Stimulated activated CD8-positive, alpha-beta memory T cell treated with anti-CD3 and anti-CD28 coated beads, Interleukin-7, amount 100 ng/mL, for 1 hour (primary cell): ENCODE data around the gene WDR6.

Source experiments
- DNase-seq, 2 donors: peaks; one replicate each; pipeline ENCODE4 v3.0.0-alpha.2; 2020; ENCODE audit warnings: low read depth in 2 of 2

The WDR6 gene

DNA sequence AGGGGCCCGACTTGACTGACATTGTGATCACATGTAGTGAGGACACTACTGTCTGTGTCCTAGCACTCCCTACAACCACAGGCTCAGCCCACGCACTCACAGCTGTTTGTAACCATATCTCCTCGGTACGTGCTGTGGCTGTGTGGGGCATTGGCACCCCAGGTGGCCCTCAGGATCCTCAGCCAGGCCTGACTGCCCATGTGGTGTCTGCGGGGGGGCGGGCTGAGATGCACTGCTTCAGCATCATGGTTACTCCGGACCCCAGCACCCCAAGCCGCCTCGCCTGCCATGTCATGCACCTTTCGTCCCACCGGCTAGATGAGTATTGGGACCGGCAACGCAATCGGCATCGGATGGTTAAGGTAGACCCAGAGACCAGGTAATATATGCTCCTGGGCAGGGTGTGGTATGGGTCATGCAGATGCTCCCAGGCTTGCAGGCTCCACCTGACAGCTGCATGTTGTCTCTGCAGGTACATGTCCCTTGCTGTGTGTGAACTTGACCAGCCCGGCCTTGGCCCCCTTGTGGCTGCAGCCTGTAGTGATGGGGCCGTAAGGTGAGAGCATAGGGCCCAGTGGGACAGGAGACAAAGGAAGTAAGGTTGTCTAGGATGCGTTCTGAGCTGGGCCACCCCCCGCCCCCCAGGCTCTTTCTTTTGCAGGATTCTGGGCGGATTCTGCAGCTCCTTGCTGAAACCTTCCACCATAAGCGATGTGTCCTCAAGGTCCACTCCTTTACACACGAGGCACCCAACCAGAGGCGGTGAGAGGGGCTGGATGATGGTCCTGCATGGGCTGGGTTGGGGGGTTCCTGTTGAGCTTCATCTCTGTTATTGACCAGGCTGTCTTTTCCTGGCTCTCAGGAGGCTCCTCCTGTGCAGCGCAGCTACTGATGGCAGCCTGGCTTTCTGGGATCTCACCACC is 6.8 kb downstream of the WDR6 start:
- peak in 1 of 2 donors; percentile 27 for DNase-seq

DNA sequence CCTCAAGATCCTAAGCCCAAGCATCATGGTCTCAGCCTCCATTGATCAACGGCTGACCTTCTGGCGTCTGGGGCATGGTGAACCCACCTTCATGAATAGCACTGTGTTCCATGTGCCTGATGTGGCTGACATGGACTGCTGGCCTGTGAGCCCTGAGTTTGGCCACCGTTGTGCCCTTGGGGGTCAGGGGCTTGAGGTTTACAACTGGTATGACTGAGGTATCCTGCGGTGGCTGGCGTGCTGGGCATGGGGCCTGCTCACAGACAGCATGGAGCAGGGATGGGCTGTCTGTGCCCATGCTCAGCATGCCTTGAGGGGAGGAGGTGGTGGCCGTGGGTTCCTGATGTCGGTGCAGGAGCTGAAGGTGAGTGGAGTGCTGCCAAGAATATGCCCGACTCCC is 7.9 kb downstream of the WDR6 start:
- DNase-seq, result no peak

DNA sequence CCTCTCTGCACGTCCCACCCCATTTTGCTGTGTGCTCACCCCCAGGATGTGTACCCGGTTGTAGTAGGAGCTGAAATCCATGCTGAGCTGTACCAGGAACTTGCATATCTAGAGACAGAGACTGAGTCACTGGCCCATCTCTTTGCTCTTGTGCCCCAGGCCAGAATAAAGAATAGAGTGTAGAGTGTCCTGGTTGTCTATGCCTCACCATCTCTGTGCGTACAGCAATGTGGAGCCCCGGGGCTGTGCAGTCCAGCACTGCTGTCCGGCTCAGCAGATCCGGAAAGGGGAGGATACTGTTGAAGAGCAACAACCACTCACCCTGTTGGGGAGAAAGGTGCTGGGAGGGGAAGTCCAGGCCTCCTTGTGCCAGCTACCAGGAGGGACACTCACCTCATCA is 8.6 kb downstream of the WDR6 start:
- no peak for DNase-seq

DNA sequence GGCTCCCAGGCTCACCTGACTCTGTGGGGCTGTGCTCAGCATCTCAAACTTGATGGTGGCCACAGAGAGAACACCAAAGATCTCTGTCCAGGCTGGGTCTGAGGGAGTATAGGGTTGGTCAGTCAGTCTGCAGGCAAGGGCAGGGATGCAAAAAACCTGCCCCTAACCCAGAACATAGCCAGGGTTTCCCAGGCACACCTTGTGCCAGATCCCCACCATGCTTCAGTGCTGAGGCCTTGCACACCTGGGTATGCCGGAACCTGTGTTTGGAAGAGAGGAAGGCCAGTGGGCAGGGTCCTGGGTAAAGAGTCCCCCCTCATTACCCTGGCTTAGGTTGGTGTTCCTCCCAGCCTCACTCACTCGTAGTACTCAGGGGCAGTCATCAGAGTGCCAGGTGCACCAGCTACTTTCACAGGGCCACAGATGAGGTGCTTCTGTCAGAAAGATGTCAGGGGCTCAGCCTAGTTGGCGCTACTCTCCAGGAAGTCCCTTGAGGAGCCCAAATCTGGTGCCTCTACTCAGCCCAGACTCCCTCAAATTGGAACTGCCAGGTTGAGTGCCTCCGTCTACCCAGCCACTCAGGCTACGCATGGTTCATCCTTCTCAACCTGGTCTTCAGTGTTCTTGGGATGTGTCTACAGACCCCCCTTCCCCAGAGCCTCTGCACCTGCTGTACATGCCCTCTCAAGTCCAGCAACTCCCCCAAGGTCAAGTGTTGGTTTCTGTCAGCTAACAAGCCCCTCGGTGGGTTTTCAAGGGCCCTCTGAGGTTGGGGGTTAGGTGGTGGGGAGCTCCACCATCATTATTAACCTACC is 9.4 kb downstream of the WDR6 start:
- DNase-seq, result no peak

DNA sequence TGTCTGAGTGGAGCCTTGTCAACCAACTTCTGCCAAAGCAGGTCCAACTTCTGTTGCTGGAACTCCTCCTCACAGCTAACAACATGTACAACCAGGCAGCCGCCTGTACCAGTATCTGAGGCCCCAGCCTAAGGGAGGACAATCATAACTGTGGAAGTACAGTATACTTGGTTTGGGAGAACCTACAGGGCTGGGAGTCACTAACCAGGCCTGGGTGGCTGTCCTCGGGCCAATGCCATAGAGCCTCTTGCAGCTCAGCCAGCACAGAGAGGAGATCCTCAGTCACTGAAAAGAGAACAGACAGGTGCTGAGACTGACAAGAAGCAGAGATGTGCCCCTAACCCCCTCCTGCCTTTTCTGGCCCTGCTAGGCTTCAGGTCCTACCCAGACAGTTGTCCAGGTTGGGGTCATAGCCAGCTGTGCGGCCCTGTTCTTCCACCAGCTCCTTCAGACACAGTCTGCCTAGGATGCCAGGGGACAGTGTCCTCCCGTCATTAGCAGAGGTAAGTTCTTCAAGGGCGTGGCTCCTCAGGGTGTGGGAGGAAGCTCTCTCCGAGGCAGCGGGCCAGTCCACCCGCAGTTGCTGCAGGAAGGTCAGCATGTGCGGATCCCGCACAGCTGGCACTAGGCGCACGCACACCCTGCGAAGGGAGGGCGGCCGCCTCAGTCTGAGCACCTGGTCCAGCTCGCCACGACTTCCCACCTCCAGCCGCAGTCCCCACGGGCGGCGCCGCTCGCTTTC is 10.2 kb downstream of the WDR6 start:
- DNase-seq, result no peak

DNA sequence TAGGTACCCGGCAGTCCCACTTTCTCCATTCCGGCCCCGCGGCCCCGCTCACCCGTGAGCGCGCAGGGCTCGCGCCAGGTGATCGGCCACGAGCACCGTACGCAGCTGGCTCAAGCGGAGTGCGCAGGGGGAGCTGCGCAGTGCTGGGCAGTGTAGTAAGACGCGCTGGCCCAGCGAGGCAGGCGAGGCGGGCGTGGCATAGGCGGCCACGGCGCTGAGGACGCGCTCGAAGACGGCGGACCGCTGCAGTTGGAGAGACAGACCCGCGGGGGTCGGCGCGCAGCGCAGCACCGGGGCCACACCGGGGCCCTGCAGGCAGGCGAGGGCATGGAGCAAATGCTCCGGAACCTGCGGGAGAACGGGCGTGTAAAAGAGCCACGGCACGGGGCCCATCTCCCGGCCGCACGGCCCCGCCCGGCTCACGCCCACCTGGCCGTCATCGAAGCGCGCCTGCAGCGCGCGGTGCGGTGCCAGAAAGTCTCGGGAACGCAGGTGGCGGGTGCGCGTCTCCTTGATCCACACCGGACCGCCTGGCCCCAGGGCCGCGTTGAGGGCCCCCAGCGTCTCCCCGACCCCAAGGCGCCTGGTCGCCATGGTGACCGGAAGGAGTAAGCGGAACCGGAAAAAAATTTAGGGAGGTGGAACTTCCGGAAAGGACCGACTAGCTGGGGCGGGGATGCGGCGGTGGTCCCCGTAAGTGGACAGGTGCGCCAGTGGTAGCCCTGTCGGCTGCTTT is 10.9 kb downstream of the WDR6 start, which contains the start of gene DALRD3:
Gene DALRD3 (minus strand): TSS at position 610 of the 736 bp plus-strand sequence. CDS start 16 bp downstream, at position 594.
- peak in 1 of 2 donors; percentile 32 for DNase-seq

DNA sequence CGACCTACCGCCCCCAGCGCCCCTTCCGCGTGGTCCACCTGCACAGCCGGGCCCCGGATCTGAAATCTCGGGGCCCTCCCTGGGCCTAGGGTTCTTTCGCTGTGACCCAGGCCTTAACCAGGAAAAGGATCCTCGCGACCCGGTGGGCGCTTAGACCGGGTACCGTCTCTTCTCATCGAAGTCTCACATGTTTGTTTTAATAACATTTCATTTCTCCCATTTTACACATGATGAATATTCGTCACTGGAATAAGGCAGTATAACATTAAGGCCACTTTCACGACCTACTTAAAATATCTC is 11.5 kb downstream of the WDR6 start:
- DNase-seq, result no peak

DNA sequence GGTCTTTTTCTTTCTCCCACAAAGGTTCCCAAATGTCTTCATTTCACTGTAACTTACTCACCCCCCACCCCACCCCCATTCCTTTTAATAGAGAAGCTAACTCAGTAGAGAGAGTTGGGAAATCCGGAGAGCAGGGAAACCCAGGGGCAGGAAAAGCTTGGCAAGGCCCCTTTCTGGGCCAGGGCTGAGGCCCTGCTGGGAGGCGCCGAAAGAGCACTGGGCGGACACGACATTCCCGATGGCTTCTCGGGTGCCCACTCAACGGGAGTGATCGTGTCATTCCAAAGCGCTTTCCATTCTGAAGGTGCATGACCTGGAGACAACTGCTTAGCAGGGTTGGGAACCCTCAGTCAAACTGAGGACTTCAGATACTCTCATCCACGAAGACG is 12.7 kb downstream of the WDR6 start:
- no peak for DNase-seq

DNA sequence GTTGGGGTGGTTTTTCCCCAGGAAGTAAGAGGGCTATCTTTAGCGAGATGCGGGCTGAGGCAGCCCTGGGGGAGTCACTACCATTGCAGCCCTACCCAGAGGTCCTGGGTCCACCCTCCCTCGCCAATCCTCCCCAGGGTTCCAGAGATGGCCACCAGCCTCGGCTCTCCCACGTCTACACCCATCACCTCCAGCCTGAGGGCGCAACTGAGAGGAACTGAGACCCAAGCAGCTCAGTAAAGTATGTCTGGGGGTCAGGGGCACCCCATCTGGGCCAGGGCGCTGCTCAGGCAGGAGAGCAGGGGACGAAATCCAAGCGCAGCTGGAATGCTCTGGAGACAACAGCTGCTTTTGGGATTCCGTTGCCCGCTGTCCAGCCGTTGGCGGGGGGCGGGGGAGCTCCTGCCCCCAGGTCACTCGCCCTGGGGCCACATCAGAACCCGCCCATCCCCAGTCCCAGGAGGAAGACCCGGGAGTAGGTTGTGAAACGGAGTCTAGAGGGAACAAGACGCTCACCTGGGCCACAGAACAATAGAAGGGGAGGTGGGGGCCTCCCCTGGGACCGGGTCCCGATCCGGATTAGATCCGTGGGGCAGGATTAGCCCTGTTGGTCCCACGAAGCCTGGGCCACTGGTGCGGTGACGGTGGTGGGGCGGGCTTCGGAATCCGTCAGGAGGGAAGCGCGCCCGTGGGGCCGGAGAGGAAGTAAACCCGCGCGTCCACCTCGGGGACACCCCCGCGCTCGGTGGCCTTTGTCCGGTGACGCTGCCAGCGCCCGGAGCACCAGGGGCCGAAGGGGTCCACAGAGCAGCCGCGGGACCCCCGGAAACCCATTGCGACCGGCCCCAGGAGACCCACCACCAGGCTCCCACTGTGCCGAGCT is 13.4 kb downstream of the WDR6 start:
- DNase-seq, result no peak

DNA sequence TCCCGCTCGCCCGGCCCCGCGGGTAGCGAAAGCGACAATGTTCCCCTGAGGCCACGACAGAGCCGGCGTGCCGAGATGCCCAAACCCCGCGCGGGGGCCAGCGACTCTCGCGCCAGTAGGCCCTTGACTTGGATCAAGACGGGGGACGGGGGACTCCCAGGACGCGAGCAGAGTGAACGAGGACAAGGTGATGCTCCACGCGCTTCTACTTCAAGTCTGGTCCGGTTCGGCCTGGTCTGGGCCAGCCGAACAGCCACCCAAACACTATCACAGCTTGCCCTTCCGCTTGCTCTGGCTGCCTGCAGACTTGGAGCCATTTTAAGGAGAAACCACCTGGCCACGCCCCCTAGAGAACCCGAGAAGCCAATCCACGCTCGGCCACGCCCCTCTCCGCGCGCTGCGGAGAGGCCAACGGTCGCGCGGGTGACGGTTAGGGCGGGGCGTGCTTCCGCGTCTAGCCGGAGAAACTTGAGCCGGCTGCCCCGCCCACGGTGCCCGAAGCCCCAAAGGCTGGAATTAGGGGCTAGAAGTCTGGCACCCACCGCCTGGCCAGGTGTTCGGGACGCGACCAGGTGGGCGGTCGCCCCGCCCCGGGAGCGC is 14.1 kb downstream of the WDR6 start:
- peak; percentile 96 to 98 for DNase-seq

DNA sequence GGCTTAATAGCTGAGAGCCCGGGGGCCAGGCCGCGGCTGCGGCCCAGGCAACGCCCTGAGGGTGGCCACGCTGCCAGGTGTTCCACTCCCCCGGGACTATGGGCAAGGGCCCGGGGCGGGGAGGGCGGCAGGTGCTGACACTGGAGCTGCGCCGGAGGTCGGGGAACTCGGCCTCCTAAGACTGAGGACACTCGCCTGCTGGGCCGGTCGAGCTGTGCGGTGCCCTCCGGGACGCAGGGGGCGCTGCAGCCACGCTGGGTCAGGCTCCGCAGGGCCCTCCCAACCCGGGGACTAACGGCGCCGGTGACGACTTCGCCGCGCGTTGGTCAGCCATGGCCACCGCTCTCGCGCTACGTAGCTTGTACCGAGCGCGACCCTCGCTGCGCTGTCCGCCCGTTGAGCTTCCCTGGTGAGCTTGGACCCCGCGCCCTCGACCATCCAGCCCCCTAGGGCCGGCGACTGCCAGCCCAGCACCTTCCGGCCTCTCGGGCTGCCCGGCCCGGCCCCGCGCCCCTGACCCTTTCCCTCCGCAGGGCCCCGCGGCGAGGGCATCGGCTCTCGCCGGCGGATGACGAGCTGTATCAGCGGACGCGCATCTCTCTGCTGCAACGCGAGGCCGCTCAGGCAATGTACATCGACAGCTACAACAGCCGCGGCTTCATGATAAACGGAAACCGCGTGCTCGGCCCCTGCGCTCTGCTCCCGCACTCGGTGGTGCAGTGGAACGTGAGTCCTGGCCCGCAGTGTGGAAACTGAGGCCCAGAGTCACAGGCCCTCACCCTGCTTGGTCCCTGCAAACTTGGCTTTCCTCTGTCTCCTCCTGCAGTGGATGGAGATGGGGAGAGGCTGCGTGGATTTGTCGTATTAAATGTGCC is 14.9 kb downstream of the WDR6 start, which contains the start of gene NDUFAF3:
Gene NDUFAF3 (plus strand): TSS at position 309 of the 875 bp plus-strand sequence. CDS start 24 bp downstream, at position 333.
- peak; percentile 82 for DNase-seq

DNA sequence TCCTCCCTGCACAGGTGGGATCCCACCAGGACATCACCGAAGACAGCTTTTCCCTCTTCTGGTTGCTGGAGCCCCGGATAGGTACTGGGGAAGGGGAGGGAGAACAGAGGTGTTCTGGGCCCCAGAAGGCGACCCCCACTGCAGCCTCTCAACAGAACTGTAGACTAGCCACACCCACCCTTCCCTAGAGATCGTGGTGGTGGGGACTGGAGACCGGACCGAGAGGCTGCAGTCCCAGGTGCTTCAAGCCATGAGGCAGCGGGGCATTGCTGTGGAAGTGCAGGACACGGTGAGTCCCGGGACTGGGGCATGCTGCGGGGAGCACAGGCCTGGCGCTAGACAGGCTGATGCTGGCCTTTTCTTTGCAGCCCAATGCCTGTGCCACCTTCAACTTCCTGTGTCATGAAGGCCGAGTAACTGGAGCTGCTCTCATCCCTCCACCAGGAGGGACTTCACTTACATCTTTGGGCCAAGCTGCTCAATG is 15.5 kb downstream of the WDR6 start:
- DNase-seq, result no peak

DNA sequence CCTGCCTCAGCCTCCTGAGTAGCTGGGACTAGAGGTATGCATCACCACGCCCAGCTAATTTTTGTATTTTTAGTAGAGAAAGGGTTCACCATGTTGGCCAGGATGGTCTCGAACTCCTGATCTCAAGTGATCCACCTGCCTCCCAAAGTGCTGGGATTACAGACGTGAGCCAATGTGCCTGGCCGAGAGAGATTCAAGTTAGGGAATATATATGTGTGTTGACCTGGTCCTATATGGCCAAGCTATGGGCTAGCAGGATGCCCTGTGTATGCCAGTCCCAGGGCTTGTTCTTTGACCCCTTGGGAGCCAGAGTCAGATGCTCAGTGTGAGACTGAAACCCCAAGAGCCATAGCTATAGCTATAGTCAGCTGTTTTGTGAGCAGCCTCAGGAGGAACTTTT is 16.6 kb downstream of the WDR6 start:
- no peak for DNase-seq

DNA sequence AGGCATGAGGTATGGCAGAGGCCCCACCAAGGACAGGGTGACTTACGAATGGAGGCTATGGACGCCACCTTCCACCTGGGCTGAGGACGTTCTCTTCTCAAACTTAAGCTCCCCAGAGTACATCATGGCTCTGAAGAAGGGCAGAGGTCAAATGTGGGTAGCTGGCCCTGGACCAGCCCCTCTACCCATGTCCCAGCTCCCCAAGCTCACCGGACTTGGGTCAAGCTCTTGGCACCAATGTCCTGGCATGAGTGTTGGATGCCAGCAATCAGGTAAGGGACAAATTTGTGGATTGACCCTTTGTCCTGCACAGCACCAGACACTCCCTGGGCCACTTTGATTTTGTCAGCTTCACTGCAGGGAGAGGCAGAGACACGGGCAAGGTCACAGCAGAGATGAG is 17.3 kb downstream of the WDR6 start:
- no peak for DNase-seq

DNA sequence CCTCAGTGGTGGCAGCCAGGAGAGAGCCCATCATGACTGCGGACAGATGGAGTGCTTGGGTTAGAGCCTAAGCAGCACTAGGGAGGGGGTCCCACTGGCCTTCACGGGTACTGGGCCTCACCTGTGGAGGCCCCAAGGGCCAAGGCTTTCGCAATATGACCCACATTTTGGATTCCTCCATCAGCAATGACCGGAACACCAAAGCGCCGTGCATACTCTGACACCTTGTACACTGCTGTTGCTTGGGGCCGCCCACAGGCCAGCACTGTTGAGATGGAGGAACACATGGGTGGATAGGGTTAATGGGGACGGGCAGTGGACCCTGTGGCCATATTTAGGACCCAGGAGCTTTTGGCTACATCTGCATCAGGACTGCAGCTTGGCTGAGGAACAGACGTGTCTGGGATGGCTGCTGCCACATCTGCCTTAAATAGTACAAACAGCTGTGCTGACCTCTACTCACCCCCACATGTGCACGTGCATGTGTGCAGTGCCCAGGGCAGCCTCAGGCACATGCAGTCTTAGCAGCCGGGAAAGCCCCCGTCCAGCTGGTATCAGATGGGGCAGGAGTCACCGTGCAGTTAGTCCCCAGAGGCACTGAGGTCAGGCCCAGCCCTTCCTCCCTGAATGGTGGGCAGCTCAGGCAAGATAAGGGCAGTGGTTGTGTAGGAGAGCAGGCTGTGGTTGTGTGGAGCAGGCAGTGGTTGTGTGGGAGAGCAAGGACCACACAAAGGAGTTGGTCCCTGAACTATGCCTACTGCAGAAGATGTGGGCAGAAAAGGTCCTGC is 18.0 kb downstream of the WDR6 start:
- no peak for DNase-seq

DNA sequence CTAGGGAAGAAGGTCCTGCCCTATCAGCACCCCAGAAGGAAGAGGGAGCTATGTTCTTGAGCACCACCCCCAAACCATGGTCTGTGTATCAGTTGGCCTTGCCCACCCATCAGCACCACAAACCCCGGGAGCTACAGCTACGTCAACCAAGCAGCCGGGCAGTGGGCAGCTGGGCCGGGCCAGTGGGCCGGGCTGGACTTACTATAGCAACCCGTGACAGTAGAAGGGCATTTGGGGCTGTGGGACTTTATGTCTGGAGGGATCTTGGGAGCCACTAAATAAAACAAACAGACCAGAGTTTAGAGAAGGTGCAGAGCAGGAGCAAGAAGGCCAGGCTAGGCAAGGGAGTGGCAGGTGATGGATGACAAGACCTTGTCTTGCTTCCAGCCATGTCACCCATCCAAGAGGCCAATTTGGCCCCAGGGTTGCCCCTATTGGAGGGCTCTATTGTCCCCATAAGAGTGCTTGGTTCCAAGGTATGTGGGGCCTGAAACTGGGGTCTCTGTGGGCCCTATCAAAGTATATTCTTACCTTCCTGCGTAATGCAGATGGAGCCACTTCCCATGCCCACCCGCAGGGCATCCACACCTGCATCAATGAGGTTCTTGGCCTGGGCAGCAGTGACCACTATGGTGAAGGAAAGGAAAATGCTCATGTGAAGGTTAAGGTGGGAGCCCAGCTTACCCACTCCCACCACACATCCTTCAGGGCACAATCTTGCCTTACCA is 18.8 kb downstream of the WDR6 start:
- DNase-seq, result no peak

DNA sequence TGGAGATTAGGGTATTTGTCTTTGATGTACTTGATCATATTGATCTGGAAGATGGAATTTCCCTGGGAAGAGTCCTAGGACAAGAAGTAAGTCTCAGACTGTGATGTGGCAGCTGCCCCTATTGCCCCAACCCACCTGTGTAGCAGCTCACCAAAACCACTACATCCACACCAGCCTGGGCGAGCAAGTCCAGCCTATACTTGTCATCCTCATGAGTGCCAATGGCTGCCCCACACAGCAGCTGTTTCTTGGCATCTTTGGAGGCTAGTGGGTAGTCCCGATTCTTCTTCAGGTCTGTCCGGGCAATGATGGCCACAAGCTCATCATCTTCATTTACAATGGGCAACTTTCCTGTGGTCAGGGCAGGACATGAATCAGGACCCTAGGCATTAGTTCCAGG is 19.3 kb downstream of the WDR6 start:
- no peak for DNase-seq
